Liver (tissue), 9 donors: ENCODE measurements around the gene BICDL2. TPM values are rescaled to one million over a fixed set of nuclear protein-coding genes. Genes with fewer than 3 reads are reported as not detected.

ENCODE experiments used
- DNase-seq: peaks from one replicate; pipeline ENCODE4 v3.0.0-alpha.2; 2017; ENCODE audit warnings: low spot score
- H3K27ac ChIP-seq, 2 donors: one replicate each; pipeline ENCODE4 v1.7.0; 2013; ENCODE audit warnings: inconsistent platforms in 2 of 2, low read length in 2 of 2, control low read depth in 1 of 2, low read depth in 1 of 2, mild to moderate bottlenecking in 1 of 2
- H3K27me3 ChIP-seq, 4 donors: one replicate each; pipeline versions ENCODE4 v1.6.1 to v1.7.0; 2013; ENCODE audit warnings: low read length in 3 of 4, inconsistent platforms in 1 of 4, mild to moderate bottlenecking in 1 of 4, moderate library complexity in 1 of 4; ENCODE audit not compliant: control insufficient read depth in 4 of 4, insufficient read depth in 4 of 4
- H3K36me3 ChIP-seq, 4 donors: one replicate each; pipeline versions ENCODE4 v1.6.1 to v1.7.0; 2013; ENCODE audit warnings: low read length in 3 of 4, mild to moderate bottlenecking in 3 of 4, low read depth in 1 of 4, moderate library complexity in 1 of 4; ENCODE audit not compliant: control insufficient read depth in 4 of 4, insufficient read depth in 3 of 4
- H3K4me1 ChIP-seq, 4 donors: one replicate each; pipeline versions ENCODE4 v1.6.1 to v1.7.0; 2013; ENCODE audit warnings: low read length in 3 of 4, mild to moderate bottlenecking in 3 of 4, moderate library complexity in 1 of 4; ENCODE audit not compliant: control insufficient read depth in 4 of 4, insufficient read depth in 4 of 4
- H3K4me3 ChIP-seq, 3 donors: one replicate each; pipeline versions ENCODE4 v1.6.1 to v1.7.0; 2013; ENCODE audit warnings: low read length in 3 of 3, control low read depth in 1 of 3, low read depth in 1 of 3, mild to moderate bottlenecking in 1 of 3
- H3K9ac ChIP-seq, 2 donors: one replicate each; pipeline ENCODE4 v1.7.0; 2013; ENCODE audit warnings: low read length in 2 of 2, mild to moderate bottlenecking in 2 of 2, moderate library complexity in 2 of 2, control low read depth in 1 of 2, low read depth in 1 of 2
- H3K9me3 ChIP-seq, 4 donors: one replicate each; pipeline versions ENCODE4 v1.6.1 to v1.7.0; 2013; ENCODE audit warnings: low read length in 3 of 4; ENCODE audit not compliant: control insufficient read depth in 4 of 4
- ATF3 ChIP-seq: IDR thresholded peaks from 2 replicates; pipeline ENCODE4 v1.6.1; 2016; ENCODE audit warnings: antibody characterized with exemption
- CTCF ChIP-seq: fragments of 150-350 bp; IDR thresholded peaks from 2 replicates; pipeline ENCODE4 v1.5.1; 2017; ENCODE audit warnings: improper control_type of control experiment, low read depth, low read length; ENCODE audit not compliant: missing input control
- EGR1 ChIP-seq, 2 donors: IDR thresholded peaks; 2 replicates each; pipeline ENCODE4 v1.6.1; 2016 to 2018; ENCODE audit warnings: antibody characterized with exemption in 2 of 2, low read depth in 2 of 2
- FOXA1 ChIP-seq: IDR thresholded peaks from 2 replicates; pipeline ENCODE4 v1.6.1; 2016; ENCODE audit warnings: antibody characterized with exemption
- FOXA2 ChIP-seq: IDR thresholded peaks from 2 replicates; pipeline ENCODE4 v1.6.1; 2016; ENCODE audit warnings: antibody characterized with exemption
- GABPA ChIP-seq, 2 donors: IDR thresholded peaks in 1 of 2; conservative IDR thresholded peaks in 1 of 2; 2 replicates each; pipeline ENCODE4 v1.6.1; 2016; ENCODE audit warnings: antibody characterized with exemption in 2 of 2, mild to moderate bottlenecking in 1 of 2, moderate library complexity in 1 of 2
- HNF4A ChIP-seq, 2 donors: conservative IDR thresholded peaks; 2 replicates each; pipeline ENCODE4 v1.6.1; 2016; ENCODE audit warnings: antibody characterized with exemption in 2 of 2, mild to moderate bottlenecking in 2 of 2
- HNF4G ChIP-seq: IDR thresholded peaks from 2 replicates; pipeline ENCODE4 v1.6.1; 2016; ENCODE audit warnings: antibody characterized with exemption
- JUND ChIP-seq, 2 donors: IDR thresholded peaks; 2 replicates each; pipeline ENCODE4 v1.6.1; 2016; ENCODE audit warnings: antibody characterized with exemption in 2 of 2
- NR2F2 ChIP-seq: IDR thresholded peaks from 2 replicates; pipeline ENCODE4 v1.6.1; 2016; ENCODE audit warnings: antibody characterized with exemption
- RAD21 ChIP-seq, 2 donors: IDR thresholded peaks; 2 replicates each; pipeline ENCODE4 v1.6.1; 2016; ENCODE audit warnings: antibody characterized with exemption in 2 of 2, mild to moderate bottlenecking in 2 of 2
- REST ChIP-seq: IDR thresholded peaks from 2 replicates; pipeline ENCODE4 v1.6.1; 2016; ENCODE audit warnings: antibody characterized with exemption, mild to moderate bottlenecking
- SP1 ChIP-seq: IDR thresholded peaks from 2 replicates; pipeline ENCODE4 v1.6.1; 2018; ENCODE audit warnings: antibody characterized with exemption, mild to moderate bottlenecking
- TAF1 ChIP-seq: conservative IDR thresholded peaks from 2 replicates; pipeline ENCODE4 v1.6.1; 2016; ENCODE audit warnings: antibody characterized with exemption, mild to moderate bottlenecking
- ZBTB33 ChIP-seq: IDR thresholded peaks from 2 replicates; pipeline ENCODE4 v1.6.1; 2016; ENCODE audit warnings: antibody characterized with exemption
- WGBS: extraction: QIAGEN DNeasy Blood & Tissue Kit; methylation state at CpG from one replicate; pipeline ENCODE4 v1.1.7; 2013; 5-methylcytosine and 5-hydroxymethylcytosine counted together
- polyA plus RNA-seq, 2 donors: library from polyadenylated mRNA; stranded (reverse) in 1 of 2; unstranded in 1 of 2; fragments of 200-250 nt in 1 of 2; fragments of >200 nt in 1 of 2; fragmentation: Nextera tagmentation in 1 of 2; extraction: Ambion mirVana in 1 of 2; gene quantifications; one replicate each; pipeline versions ENCODE4 v1.2.1 to v1.2.3, GENCODE V29; 2013 to 2015
- total RNA-seq, 2 donors: library from RNA; depleted of rRNA; stranded (reverse); fragments of >200 nt; gene quantifications; one replicate each; pipeline ENCODE4 v1.2.3, GENCODE V29; 2014
- donor health status: healthy.
- donor health status: healthy.
- donor health status: healthy.
- donor health status: healthy.
- donor health status: healthy.

The BICDL2 gene
- total and polyA plus RNA-seq, 4 donors = 0.15 to 0.59 (median 0.33) TPM; not detected in 1

GRCh38 chr16:3025032-3026002 is 11.4 kb downstream of the BICDL2 start:
- H3K4me1 ChIP-seq = peaks cover 17 to 52% (median 24%) of the 10 kb centered on the region in 4 donors
- no peak for TF ChIP-seq EGR1 (IDR thresholded peaks at IDR 0.05; ENCODE audit: low read depth in 2 of 2)
- no peak for TF ChIP-seq CTCF
- no peak for TF ChIP-seq JUND (IDR thresholded peaks at IDR 0.05)
- no peak for TF ChIP-seq SP1
- TF ChIP-seq HNF4G = no peak
- no peak for TF ChIP-seq RAD21 (IDR thresholded peaks at IDR 0.05)
- TF ChIP-seq HNF4A (conservative IDR thresholded peaks at IDR 0.05) = no peak
- no peak for TF ChIP-seq TAF1
- no peak for TF ChIP-seq GABPA (IDR thresholded peaks at IDR 0.05 in 1 of 2, conservative IDR thresholded peaks at IDR 0.05 in 1 of 2)
- no peak for TF ChIP-seq NR2F2
- TF ChIP-seq ATF3 = no peak
- TF ChIP-seq FOXA1 = no peak
- no peak for TF ChIP-seq REST
- TF ChIP-seq ZBTB33 = no peak
- TF ChIP-seq FOXA2 = no peak
- no peak overlapping the region for H3K27ac ChIP-seq
- no peaks in the 10 kb centered on the region for H3K9me3 ChIP-seq
- peaks cover 0 to 5% (median 2%) of the 10 kb centered on the region in 4 donors for H3K27me3 ChIP-seq
- H3K9ac ChIP-seq = no peak overlapping the region
- 95% methylated on average over 18 of the region's 18 CpGs for WGBS
- H3K36me3 ChIP-seq = peaks cover 0 to 14% (median 3%) of the 10 kb centered on the region in 4 donors
- no peak for DNase-seq
- H3K4me3 ChIP-seq = no peak overlapping the region
